ENCODE data around the gene CDC25A. TPM values are rescaled to one million over a fixed set of nuclear protein-coding genes. Genes with fewer than 3 reads are reported as not detected.

The CDC25A gene
- total and polyA plus RNA-seq, 2 of the 8 experiments (the other 6 are each of a cell fraction or from before 2014, with no cell fraction given) = 20.7 to 62.1 TPM

DNA sequence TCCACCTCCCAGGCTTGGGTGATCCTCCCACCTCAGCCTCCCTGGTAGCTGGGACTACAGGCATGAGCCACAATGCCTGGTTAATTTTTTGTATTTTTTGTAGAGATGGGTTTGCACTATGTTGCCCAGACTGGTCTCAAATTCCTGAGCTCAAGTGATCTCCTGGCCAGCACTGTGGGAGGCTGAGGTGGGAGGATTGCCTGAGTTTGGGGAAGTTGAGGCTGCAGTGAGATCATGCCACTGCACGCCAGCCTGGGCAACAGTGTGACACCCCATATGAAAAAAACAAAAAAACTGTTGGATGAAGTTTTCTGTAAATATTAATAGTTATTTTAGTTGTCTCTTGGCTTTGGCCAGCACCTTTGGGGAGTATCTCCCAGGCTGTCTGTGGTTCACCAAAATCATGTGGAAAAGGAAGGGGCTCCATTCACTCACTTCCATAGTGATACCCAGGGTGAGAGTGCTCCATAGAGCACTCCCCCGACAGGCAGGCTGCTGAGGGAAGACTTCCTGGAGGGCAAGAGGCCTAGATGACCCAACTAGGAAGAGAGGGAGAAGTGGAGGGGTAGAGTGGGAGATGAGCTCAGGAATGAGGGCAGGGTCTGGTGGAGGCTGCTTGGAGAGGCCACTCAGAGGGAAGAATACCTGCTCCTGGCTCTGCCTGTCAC lies 47.1 kb downstream of the CDC25A start:
- Histone ChIP-seq H3K79me2 (ENCODE audit: control insufficient read depth in 1 of 2, insufficient read depth in 2 of 2, low read length in 2 of 2) (no peaks in the 10 kb centered on the region), H2BK12ac (ENCODE audit: low read depth, low read length) (no peak overlapping the region), H3K27ac (ENCODE audit: low read depth, low read length) (no peak overlapping the region), H2BK5ac (ENCODE audit: low read depth, low read length) (no peak overlapping the region), H3K9me3 (ENCODE audit: insufficient read depth in 2 of 2, low read depth in 1 of 2, low read length in 1 of 2) (no peaks in the 10 kb centered on the region), H2AK5ac (ENCODE audit: low read depth, low read length) (0 out of 2 replicates have a peak overlapping the region, but pooled peaks have one; percentile 75), H3K14ac (ENCODE audit: insufficient read length) (no peak overlapping the region), H3K9ac (replicated peaks in 1 of 4; ENCODE audit: extremely low read depth in 1 of 4, low read depth in 3 of 4, low read length in 3 of 4) (no peak overlapping the region), H3K23me2 (ENCODE audit: low read depth, low read length) (no peaks in the 10 kb centered on the region), H4K8ac (ENCODE audit: extremely low read depth, insufficient read depth, low read length) (no peak overlapping the region), H3K4me2 (ENCODE audit: insufficient read depth in 1 of 2, low read depth in 2 of 2, low read length in 2 of 2) (no peak overlapping the region), H3K4me1 (replicated peaks in 1 of 4; ENCODE audit: control insufficient read depth in 3 of 4, insufficient read depth in 4 of 4, low read length in 3 of 4) (peaks cover 0 to 4% (median 3%) of the 10 kb centered on the region in 4 experiments; a peak in 3 of 7 replicates), H3K79me1 (ENCODE audit: low read depth, low read length) (no peaks in the 10 kb centered on the region), H2BK20ac (ENCODE audit: low read length) (no peak overlapping the region), H3K4me3 (ENCODE audit: extremely low read depth in 1 of 4, insufficient read depth in 2 of 4, low read depth in 3 of 4, low read length in 4 of 4) (no peak overlapping the region), H4K91ac (replicated peaks; ENCODE audit: insufficient read length, low read length) (no peak overlapping the region), H4K5ac (ENCODE audit: insufficient read length, low read depth, low read length) (no peak overlapping the region), H3K23ac (ENCODE audit: insufficient read length) (no peak overlapping the region), H3K36me3 (ENCODE audit: control insufficient read depth in 2 of 4, insufficient read depth in 4 of 4, low read length in 3 of 4) (no peaks in the 10 kb centered on the region), H2AFZ (ENCODE audit: low read length) (no peak overlapping the region), H3K27me3 (replicated peaks in 1 of 4; ENCODE audit: control insufficient read depth in 3 of 4, extremely low read depth in 1 of 4, insufficient read depth in 3 of 4, low read length in 3 of 4) (no peaks in the 10 kb centered on the region), H2BK120ac (replicated peaks; ENCODE audit: low read depth, low read length) (no peak overlapping the region), H4K20me1 (replicated peaks in 1 of 2; ENCODE audit: control insufficient read depth in 1 of 2, insufficient read depth in 2 of 2, low read length in 2 of 2) (no peaks in the 10 kb centered on the region), H3K18ac (ENCODE audit: extremely low read depth, low read length) (no peak overlapping the region), H3K4ac (replicated peaks; ENCODE audit: insufficient read length, low read depth, low read length) (no peak overlapping the region), H3K56ac (replicated peaks; ENCODE audit: insufficient read length, low read depth, low read length) (no peak overlapping the region), H2BK15ac (ENCODE audit: low read length) (no peak overlapping the region; the same call in 1 of the 2 replicates)
- ChIA-PET CTCF (ENCODE audit: partially characterized antibody) (interaction anchor here (0.5 to 6.3 kb wide), 7 partner anchors 9 to 107 kb away, joined by 3 to 68 read pairs (median 3); no protein-coding TSS in a partner anchor), POLR2A (ENCODE audit: partially characterized antibody) (interaction anchor here (1.7 kb wide), 2 partner anchors 9 to 52 kb away, joined by 7 read pairs; no protein-coding TSS in a partner anchor)
- 92% methylated on average over 2 of the region's 2 CpGs; no CpG with 5 or more reads in 1 of the 2 experiments for WGBS, 2 experiments (ENCODE audit: extremely low coverage in 1 of 2, insufficient coverage in 1 of 2, insufficient read length in 1 of 2, insufficient replicate concordance in 2 of 2, low coverage in 1 of 2, low lambda C conversion rate in 2 of 2, missing lambda C conversion rate in 1 of 2)
- FAIRE-seq (no peak), DNase-seq (ENCODE audit: low read depth in 1 of 2, low spot score in 2 of 2) (no peak)
- TF ChIP-seq POLR2A (IDR thresholded peaks at IDR 0.05; ENCODE audit: control extremely low read depth in 1 of 2, low read depth in 2 of 2, low read length in 2 of 2) = no peak
- no peak for TF ChIP-seq NRF1 (IDR thresholded peaks at IDR 0.05; ENCODE audit: low read depth, low read length)
- no peak for TF ChIP-seq ATF2 (IDR thresholded peaks at IDR 0.05; ENCODE audit: low read length)
- no peak for TF ChIP-seq SIN3A (conservative IDR thresholded peaks at IDR 0.05 in 1 of 2, IDR thresholded peaks at IDR 0.05 in 1 of 2; ENCODE audit: low read depth in 1 of 2, low read length in 2 of 2)
- TF ChIP-seq POLR2AphosphoS5 (IDR thresholded peaks at IDR 0.05; ENCODE audit: low read depth, low read length) = no peak
- TF ChIP-seq FOSL1 (IDR thresholded peaks at IDR 0.05; ENCODE audit: insufficient read depth, low read depth, low read length) = no peak
- TF ChIP-seq PHF8 (conservative IDR thresholded peaks at IDR 0.05; ENCODE audit: low read depth, low read length) = no peak
- TF ChIP-seq EP300 (IDR thresholded peaks at IDR 0.05; ENCODE audit: borderline replicate concordance in 1 of 2, low read depth in 2 of 2, low read length in 2 of 2) = no peak
- TF ChIP-seq TAF1 (IDR thresholded peaks at IDR 0.05; ENCODE audit: low read depth, low read length) = no peak
- TF ChIP-seq CTBP2 (IDR thresholded peaks at IDR 0.05; ENCODE audit: borderline replicate concordance, insufficient read depth, insufficient read length, low read length) = no peak
- TF ChIP-seq SIRT6 (IDR thresholded peaks at IDR 0.05; ENCODE audit: low read length) = no peak

Measured in H1 (cell line).